ENCODE data around the gene ADAM17.

ADAM17 gene

DNA sequence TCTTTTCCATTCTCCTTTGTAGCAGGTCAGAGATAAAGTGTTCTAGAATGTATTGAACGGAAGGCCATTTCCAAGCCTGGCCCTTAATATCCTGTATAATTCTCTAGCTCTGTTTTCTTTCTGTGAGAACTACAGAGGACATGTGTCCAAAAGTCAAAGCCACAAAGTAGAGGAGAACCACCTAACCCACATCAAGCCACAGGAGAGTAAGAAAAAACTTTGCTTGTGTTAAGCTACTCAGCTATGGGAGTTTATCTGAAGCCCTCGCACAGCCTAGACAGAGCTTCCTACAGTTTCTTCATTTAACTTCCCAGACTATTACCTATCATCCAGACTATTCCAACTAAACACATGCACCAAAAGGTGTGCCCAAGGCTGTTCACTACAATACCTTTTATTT lies 22.0 kb downstream of the ADAM17 start:
- H3K9me3 ChIP-seq (ENCODE audit: insufficient read depth, low read depth, low read length), result no peaks in the 10 kb centered on the region
- peaks cover 58% of the 10 kb centered on the region for H3K36me3 ChIP-seq (ENCODE audit: insufficient read depth, low read length)
- peaks cover 8% of the 10 kb centered on the region for H3K4me1 ChIP-seq (ENCODE audit: insufficient read depth, low read length, poor library complexity, severe bottlenecking)
- H2AFZ ChIP-seq (ENCODE audit: low read length), result no peak overlapping the region
- H3K79me2 ChIP-seq (ENCODE audit: insufficient read depth, low read length), result peaks cover 18% of the 10 kb centered on the region
- H3K9ac ChIP-seq (ENCODE audit: low read depth, low read length, poor library complexity, severe bottlenecking), result no peak overlapping the region
- H3K4me3 ChIP-seq (ENCODE audit: low read length, poor library complexity, severe bottlenecking), result no peak overlapping the region
- H3K4me2 ChIP-seq (ENCODE audit: low read depth, low read length, poor library complexity, severe bottlenecking), result no peak overlapping the region
- TF ChIP-seq, protein P1, sequence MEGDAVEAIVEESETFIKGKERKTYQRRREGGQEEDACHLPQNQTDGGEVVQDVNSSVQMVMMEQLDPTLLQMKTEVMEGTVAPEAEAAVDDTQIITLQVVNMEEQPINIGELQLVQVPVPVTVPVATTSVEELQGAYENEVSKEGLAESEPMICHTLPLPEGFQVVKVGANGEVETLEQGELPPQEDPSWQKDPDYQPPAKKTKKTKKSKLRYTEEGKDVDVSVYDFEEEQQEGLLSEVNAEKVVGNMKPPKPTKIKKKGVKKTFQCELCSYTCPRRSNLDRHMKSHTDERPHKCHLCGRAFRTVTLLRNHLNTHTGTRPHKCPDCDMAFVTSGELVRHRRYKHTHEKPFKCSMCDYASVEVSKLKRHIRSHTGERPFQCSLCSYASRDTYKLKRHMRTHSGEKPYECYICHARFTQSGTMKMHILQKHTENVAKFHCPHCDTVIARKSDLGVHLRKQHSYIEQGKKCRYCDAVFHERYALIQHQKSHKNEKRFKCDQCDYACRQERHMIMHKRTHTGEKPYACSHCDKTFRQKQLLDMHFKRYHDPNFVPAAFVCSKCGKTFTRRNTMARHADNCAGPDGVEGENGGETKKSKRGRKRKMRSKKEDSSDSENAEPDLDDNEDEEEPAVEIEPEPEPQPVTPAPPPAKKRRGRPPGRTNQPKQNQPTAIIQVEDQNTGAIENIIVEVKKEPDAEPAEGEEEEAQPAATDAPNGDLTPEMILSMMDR (conservative IDR thresholded peaks at IDR 0.05; ENCODE audit: low read length), result no peak
- no peak for TF ChIP-seq EZH2phosphoT487 (IDR thresholded peaks at IDR 0.05; ENCODE audit: borderline replicate concordance)
- H3K9me2 ChIP-seq (replicated peaks; ENCODE audit: low read depth, low read length), result no peaks in the 10 kb centered on the region
- no peaks in the 10 kb centered on the region for H3F3A ChIP-seq (ENCODE audit: low read depth)
- no peaks in the 10 kb centered on the region for H3K27me3 ChIP-seq (ENCODE audit: insufficient read depth, low read length, poor library complexity, severe bottlenecking)
- H4K20me1 ChIP-seq (ENCODE audit: insufficient read depth, low read length, poor library complexity, severe bottlenecking), result peaks cover 3% of the 10 kb centered on the region

DNA sequence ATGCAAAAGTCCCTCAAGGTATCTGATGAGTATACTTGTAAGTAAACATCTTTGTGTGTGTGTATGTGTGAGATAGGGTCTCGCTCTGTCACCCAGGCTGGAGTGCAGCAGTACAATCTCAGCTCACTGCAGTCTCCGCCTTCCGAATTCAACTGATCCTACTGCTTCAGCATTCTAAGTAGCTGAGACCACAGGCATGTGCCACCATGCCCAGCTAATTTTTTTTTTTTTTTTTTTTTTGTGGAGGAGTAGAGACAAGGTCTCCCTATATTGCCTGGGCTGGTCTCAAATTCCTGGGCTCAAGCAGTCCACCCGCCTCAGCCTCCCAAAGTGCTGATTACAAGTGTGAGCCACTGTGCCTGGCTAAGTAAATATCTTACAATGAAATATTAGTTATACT lies 23.2 kb downstream of the ADAM17 start:
- H3K4me1 ChIP-seq (ENCODE audit: insufficient read depth, low read length, poor library complexity, severe bottlenecking), result no peaks in the 10 kb centered on the region
- H3K79me2 ChIP-seq (ENCODE audit: insufficient read depth, low read length), result peaks cover 17% of the 10 kb centered on the region
- no peaks in the 10 kb centered on the region for H3K9me3 ChIP-seq (ENCODE audit: insufficient read depth, low read depth, low read length)
- no peaks in the 10 kb centered on the region for H4K20me1 ChIP-seq (ENCODE audit: insufficient read depth, low read length, poor library complexity, severe bottlenecking)
- no peak for TF ChIP-seq EZH2phosphoT487 (IDR thresholded peaks at IDR 0.05; ENCODE audit: borderline replicate concordance)
- TF ChIP-seq, protein P1 (conservative IDR thresholded peaks at IDR 0.05; ENCODE audit: low read length), result no peak
- H3K4me3 ChIP-seq (ENCODE audit: low read length, poor library complexity, severe bottlenecking), result no peak overlapping the region
- H2AFZ ChIP-seq (ENCODE audit: low read length), result no peak overlapping the region
- no peaks in the 10 kb centered on the region for H3F3A ChIP-seq (ENCODE audit: low read depth)
- H3K36me3 ChIP-seq (ENCODE audit: insufficient read depth, low read length), result peaks cover 70% of the 10 kb centered on the region
- no peak overlapping the region for H3K4me2 ChIP-seq (ENCODE audit: low read depth, low read length, poor library complexity, severe bottlenecking)
- H3K9me2 ChIP-seq (replicated peaks; ENCODE audit: low read depth, low read length), result no peaks in the 10 kb centered on the region
- no peaks in the 10 kb centered on the region for H3K27me3 ChIP-seq (ENCODE audit: insufficient read depth, low read length, poor library complexity, severe bottlenecking)
- H3K9ac ChIP-seq (ENCODE audit: low read depth, low read length, poor library complexity, severe bottlenecking), result no peak overlapping the region

DNA sequence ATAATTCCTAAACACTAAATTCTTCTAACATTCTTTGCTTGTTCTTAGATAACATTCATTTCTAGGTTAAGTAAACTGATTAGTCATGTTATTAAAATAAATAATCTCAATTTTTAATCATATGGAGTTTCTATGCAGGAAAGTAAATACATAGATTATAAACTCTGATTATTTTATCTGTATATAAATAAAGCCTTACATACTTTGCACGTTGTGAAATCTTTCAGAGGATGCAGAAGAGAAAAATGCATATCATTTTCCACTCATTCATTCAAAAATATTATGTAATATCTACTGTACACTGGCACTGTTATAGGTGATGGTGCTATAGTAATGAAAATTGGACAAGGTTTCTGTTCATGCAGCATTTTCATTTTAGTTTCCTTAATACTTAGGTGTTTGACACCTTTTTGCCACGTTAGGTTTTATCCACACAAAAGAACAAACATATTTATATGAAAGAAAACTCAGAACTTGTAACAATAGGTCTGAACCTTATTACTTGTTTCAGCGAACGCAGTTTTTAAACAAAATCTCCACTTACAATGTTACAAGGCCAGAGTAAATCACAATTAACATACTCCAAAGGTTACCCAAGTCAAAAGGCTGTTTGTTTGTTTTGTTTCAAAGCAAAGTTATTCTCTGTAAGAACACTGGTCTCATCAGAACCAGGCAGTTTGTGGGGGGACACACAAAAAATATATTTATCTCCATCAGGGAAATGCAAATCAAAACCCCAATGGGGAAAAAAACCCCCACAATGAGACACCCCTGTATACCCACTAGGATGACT lies 27.4 kb downstream of the ADAM17 start:
- Histone ChIP-seq H3F3A (ENCODE audit: low read depth) (no peaks in the 10 kb centered on the region), H3K79me2 (ENCODE audit: insufficient read depth, low read length) (no peaks in the 10 kb centered on the region), H3K9ac (ENCODE audit: low read depth, low read length, poor library complexity, severe bottlenecking) (no peak overlapping the region), H2AFZ (ENCODE audit: low read length) (no peak overlapping the region), H4K20me1 (ENCODE audit: insufficient read depth, low read length, poor library complexity, severe bottlenecking) (no peaks in the 10 kb centered on the region), H3K4me2 (ENCODE audit: low read depth, low read length, poor library complexity, severe bottlenecking) (no peak overlapping the region), H3K4me1 (ENCODE audit: insufficient read depth, low read length, poor library complexity, severe bottlenecking) (no peaks in the 10 kb centered on the region), H3K27me3 (ENCODE audit: insufficient read depth, low read length, poor library complexity, severe bottlenecking) (no peaks in the 10 kb centered on the region), H3K36me3 (ENCODE audit: insufficient read depth, low read length) (peaks cover 80% of the 10 kb centered on the region; the same call in 1 of the 2 replicates), H3K9me3 (ENCODE audit: insufficient read depth, low read depth, low read length) (no peaks in the 10 kb centered on the region), H3K9me2 (replicated peaks; ENCODE audit: low read depth, low read length) (no peaks in the 10 kb centered on the region), H3K4me3 (ENCODE audit: low read length, poor library complexity, severe bottlenecking) (no peak overlapping the region)
- TF ChIP-seq, protein P1 (conservative IDR thresholded peaks at IDR 0.05; ENCODE audit: low read length), result no peak
- TF ChIP-seq EZH2phosphoT487 (IDR thresholded peaks at IDR 0.05; ENCODE audit: borderline replicate concordance), result no peak

Measured in Loucy (cell line).